Measurements from ENCODE around the gene MAST4.

DNA sequence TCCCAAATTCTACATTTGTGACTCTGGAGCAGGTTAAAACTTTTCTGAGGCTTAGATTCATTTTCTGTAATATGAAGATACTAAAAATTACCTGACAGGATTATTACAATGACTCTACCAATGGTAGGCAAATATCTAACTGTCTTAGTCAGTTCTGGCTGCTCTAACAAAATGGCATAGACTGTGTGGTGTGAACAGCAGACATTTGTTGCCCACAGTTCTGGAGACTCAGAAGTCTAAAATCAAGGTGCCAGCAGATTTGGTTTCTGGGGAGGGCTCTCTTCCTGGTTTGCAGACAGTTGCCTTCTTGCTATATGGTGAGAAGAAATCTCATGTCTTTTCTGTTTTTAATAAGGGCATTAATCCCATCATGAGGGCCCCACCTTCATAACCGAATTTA, 245.1 kb downstream of the MAST4 start:
- TF ChIP-seq, protein P1, sequence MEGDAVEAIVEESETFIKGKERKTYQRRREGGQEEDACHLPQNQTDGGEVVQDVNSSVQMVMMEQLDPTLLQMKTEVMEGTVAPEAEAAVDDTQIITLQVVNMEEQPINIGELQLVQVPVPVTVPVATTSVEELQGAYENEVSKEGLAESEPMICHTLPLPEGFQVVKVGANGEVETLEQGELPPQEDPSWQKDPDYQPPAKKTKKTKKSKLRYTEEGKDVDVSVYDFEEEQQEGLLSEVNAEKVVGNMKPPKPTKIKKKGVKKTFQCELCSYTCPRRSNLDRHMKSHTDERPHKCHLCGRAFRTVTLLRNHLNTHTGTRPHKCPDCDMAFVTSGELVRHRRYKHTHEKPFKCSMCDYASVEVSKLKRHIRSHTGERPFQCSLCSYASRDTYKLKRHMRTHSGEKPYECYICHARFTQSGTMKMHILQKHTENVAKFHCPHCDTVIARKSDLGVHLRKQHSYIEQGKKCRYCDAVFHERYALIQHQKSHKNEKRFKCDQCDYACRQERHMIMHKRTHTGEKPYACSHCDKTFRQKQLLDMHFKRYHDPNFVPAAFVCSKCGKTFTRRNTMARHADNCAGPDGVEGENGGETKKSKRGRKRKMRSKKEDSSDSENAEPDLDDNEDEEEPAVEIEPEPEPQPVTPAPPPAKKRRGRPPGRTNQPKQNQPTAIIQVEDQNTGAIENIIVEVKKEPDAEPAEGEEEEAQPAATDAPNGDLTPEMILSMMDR (IDR thresholded peaks at IDR 0.05), result no peak
- no peak for TF ChIP-seq POLR2A (IDR thresholded peaks at IDR 0.05)

Data from tibial nerve (tissue), 3 donors.